Colonic mucosa (tissue), 4 donors: Measurements from ENCODE around the gene ZNF750. TPM values are rescaled to one million over a fixed set of nuclear protein-coding genes. Genes with fewer than 3 reads are reported as not detected.

ENCODE experiments used
- DNase-seq: peaks from one replicate; pipeline ENCODE4 v3.0.0-alpha.2; 2020
- H3K27ac ChIP-seq: fragments of 200-600 bp; one replicate; pipeline ENCODE4 v1.8.0; 2021
- H3K27me3 ChIP-seq: fragments of 200-600 bp; one replicate; pipeline ENCODE4 v1.8.0; 2021
- H3K36me3 ChIP-seq: fragments of 200-600 bp; one replicate; pipeline ENCODE4 v1.8.0; 2021
- H3K4me1 ChIP-seq: fragments of 200-600 bp; one replicate; pipeline ENCODE4 v1.8.0; 2021; ENCODE audit warnings: mild to moderate bottlenecking
- H3K4me3 ChIP-seq: fragments of 200-600 bp; one replicate; pipeline ENCODE4 v1.8.0; 2021
- H3K9ac ChIP-seq, 2 donors: one replicate each; pipeline ENCODE4 v1.7.0; 2013; ENCODE audit warnings: control low read depth in 2 of 2, low read depth in 2 of 2, low read length in 2 of 2
- H3K9me3 ChIP-seq: fragments of 200-600 bp; one replicate; pipeline ENCODE4 v1.8.0; 2021
- CTCF ChIP-seq: fragments of 200-600 bp; IDR thresholded peaks from one replicate; pipeline ENCODE4 v1.8.0; 2022; ENCODE audit warnings: antibody characterized with exemption, mild to moderate bottlenecking
- intact Hi-C: fragments of 100-400 bp; cut with DNase I; formaldehyde crosslinking; loops from one replicate; pipeline ENCODE4 v1.14.1; 2022
- total RNA-seq, 2 donors: library from RNA; stranded (reverse); fragmentation: NEBNext Ultra II Directional in 1 of 2; extraction: Animal tissue kit (Norgen Biotek cat#: 25700) in 1 of 2; gene quantifications; one replicate each; pipeline ENCODE4 v1.2.1, GENCODE V29; 2021
- donor health status: healthy.
- donor health status: DM: no; HTN: no; CAD: no.
- donor health status: DM: no; HTN: no; CAD: no.

The ZNF750 gene
- total RNA-seq, 2 donors from 2014 or later: not detected

GRCh38 chr17:82884341-82884969, 44.6 kb upstream of the ZNF750 start:
- no peak overlapping the region for H3K27ac ChIP-seq
- TF ChIP-seq CTCF: no peak
- no peak overlapping the region for H3K4me3 ChIP-seq
- H3K36me3 ChIP-seq: no peaks in the 10 kb centered on the region
- H3K9ac ChIP-seq: no peak overlapping the region
- H3K9me3 ChIP-seq: no peaks in the 10 kb centered on the region
- H3K4me1 ChIP-seq: peaks cover 9% of the 10 kb centered on the region
- intact Hi-C loops: no loop called here
- no peaks in the 10 kb centered on the region for H3K27me3 ChIP-seq
- no peak for DNase-seq

GRCh38 chr17:82883419-82884031, 43.7 kb upstream of the ZNF750 start:
- Histone ChIP-seq H3K27me3 (no peaks in the 10 kb centered on the region), H3K9ac (peak overlapping the region in 1 of 2 donors; percentile 67), H3K4me1 (peaks cover 9% of the 10 kb centered on the region), H3K27ac (peak overlapping the region; percentile 39), H3K9me3 (no peaks in the 10 kb centered on the region), H3K4me3 (no peak overlapping the region), H3K36me3 (no peaks in the 10 kb centered on the region)
- no peak for TF ChIP-seq CTCF
- intact Hi-C loops: no loop called here
- DNase-seq: no peak

GRCh38 chr17:82882715-82883418, 43.0 kb upstream of the ZNF750 start:
- DNase-seq: peak; percentile 75
- peaks cover 9% of the 10 kb centered on the region for H3K4me1 ChIP-seq
- no peak overlapping the region for H3K4me3 ChIP-seq
- TF ChIP-seq CTCF: no peak
- H3K36me3 ChIP-seq: no peaks in the 10 kb centered on the region
- intact Hi-C loops: no loop called here
- H3K27me3 ChIP-seq: no peaks in the 10 kb centered on the region
- no peaks in the 10 kb centered on the region for H3K9me3 ChIP-seq
- H3K27ac ChIP-seq: peak overlapping the region; percentile 39
- peak overlapping the region; percentile 50 to 67 for H3K9ac ChIP-seq

GRCh38 chr17:82881900-82882714, 42.3 kb upstream of the ZNF750 start:
- H3K9ac ChIP-seq: peak overlapping the region; percentile 50 to 60
- no peak for TF ChIP-seq CTCF
- no peaks in the 10 kb centered on the region for H3K36me3 ChIP-seq
- H3K4me1 ChIP-seq: peaks cover 9% of the 10 kb centered on the region
- peak; percentile 66 for DNase-seq
- H3K4me3 ChIP-seq: no peak overlapping the region
- no peaks in the 10 kb centered on the region for H3K27me3 ChIP-seq
- no peaks in the 10 kb centered on the region for H3K9me3 ChIP-seq
- intact Hi-C loops: no loop called here
- peak overlapping the region; percentile 39 for H3K27ac ChIP-seq

- Histone ChIP-seq H3K27me3 (no peaks in the 10 kb centered on the region), H3K4me1 (peaks cover 14% of the 10 kb centered on the region), H3K36me3 (no peaks in the 10 kb centered on the region), H3K27ac (no peak overlapping the region), H3K4me3 (no peak overlapping the region), H3K9me3 (no peaks in the 10 kb centered on the region), H3K9ac (peak overlapping the region in 1 of 2 donors; percentile 37)
- no peak for TF ChIP-seq CTCF
- intact Hi-C loops: no loop called here
- no peak for DNase-seq
Observed at GRCh38 chr17:82881324-82881823, 41.6 kb upstream of the ZNF750 start.
